ENCODE data around the gene BRINP3. TPM values are rescaled to one million over a fixed set of nuclear protein-coding genes. Genes with fewer than 3 reads are reported as not detected.

Gene BRINP3
- total RNA-seq, 1 experiment from 2014 or later, result not detected

DNA sequence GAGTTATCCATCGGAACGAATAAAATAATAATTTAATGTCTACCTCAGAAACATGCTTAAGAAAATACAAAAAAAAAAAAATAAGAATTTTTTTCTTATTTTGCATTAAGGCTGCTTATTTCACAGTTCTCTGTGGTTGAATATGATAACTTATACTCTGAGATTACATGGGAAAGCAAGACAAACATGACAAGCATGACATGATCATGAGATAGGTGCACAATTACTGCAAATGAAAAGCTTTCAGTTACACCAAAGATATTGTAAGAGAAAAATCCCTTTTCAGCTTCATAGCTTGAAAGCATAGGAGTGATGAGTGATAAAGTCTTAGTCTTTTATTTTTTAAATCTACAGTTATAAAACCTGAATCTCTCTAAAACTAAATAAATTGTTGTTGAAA lies 154.1 kb downstream of the BRINP3 start:
- DNase-seq, result no peak
- Histone ChIP-seq H2BK120ac (ENCODE audit: low read depth, low read length, poor library complexity, severe bottlenecking) (no peak overlapping the region), H3K27me3 (ENCODE audit: insufficient read depth, low read length) (no peaks in the 10 kb centered on the region), H3K23me2 (ENCODE audit: insufficient read length, low read depth, low read length, poor library complexity, severe bottlenecking) (no peaks in the 10 kb centered on the region), H3K23ac (ENCODE audit: insufficient read length, low read depth, low read length) (no peak overlapping the region), H3K79me1 (ENCODE audit: insufficient read depth, low read depth, low read length, poor library complexity, severe bottlenecking) (no peaks in the 10 kb centered on the region), H4K5ac (ENCODE audit: insufficient read length, low read depth, low read length) (no peak overlapping the region), H2AFZ (ENCODE audit: low read length) (no peak overlapping the region), H3K79me2 (ENCODE audit: insufficient read depth, low read length) (no peaks in the 10 kb centered on the region), H3K18ac (ENCODE audit: insufficient read length, low read depth, low read length) (no peak overlapping the region), H3K9ac (ENCODE audit: extremely low read depth, insufficient read length, low read length) (no peak overlapping the region), H3T11ph (ENCODE audit: low read length) (no peak overlapping the region), H2BK12ac (ENCODE audit: insufficient read length, low read depth, low read length) (no peak overlapping the region), H4K8ac (replicated peaks; ENCODE audit: insufficient read length, low read depth, low read length) (no peak overlapping the region), H3K4me2 (ENCODE audit: insufficient read depth, insufficient read length, low read length) (no peak overlapping the region), H3K4ac (ENCODE audit: low read depth, low read length) (no peak overlapping the region), H3K56ac (ENCODE audit: insufficient read length, low read depth, low read length) (no peak overlapping the region), H3K9me3 (ENCODE audit: control insufficient read depth, low read depth, low read length) (no peaks in the 10 kb centered on the region), H3K27ac (ENCODE audit: insufficient read length, low read depth, low read length) (no peak overlapping the region), H3K4me1 (ENCODE audit: insufficient read depth, low read length) (no peaks in the 10 kb centered on the region), H2BK5ac (ENCODE audit: insufficient read length, low read length) (no peak overlapping the region), H2BK15ac (ENCODE audit: low read depth, low read length) (no peak overlapping the region), H4K20me1 (ENCODE audit: control insufficient read depth, insufficient read depth, insufficient read length) (no peaks in the 10 kb centered on the region), H2BK20ac (ENCODE audit: low read depth, low read length, poor library complexity, severe bottlenecking) (no peak overlapping the region), H4K91ac (ENCODE audit: insufficient read length, low read depth, low read length) (no peak overlapping the region), H3K14ac (ENCODE audit: insufficient read depth, low read length) (no peak overlapping the region), H2AK5ac (ENCODE audit: insufficient read length, low read length) (no peak overlapping the region)
- Mint-ChIP-seq H3K27ac (no peak overlapping the region), H3K27me3 (ENCODE audit: low read depth) (no peaks in the 10 kb centered on the region), H3K4me3 (no peak overlapping the region), H3K9me3 (no peaks in the 10 kb centered on the region), H3K4me1 (no peaks in the 10 kb centered on the region), H3K36me3 (ENCODE audit: insufficient read depth in 1 of 3, low read depth in 3 of 3) (no peaks in the 10 kb centered on the region)
- TF ChIP-seq, protein P1, sequence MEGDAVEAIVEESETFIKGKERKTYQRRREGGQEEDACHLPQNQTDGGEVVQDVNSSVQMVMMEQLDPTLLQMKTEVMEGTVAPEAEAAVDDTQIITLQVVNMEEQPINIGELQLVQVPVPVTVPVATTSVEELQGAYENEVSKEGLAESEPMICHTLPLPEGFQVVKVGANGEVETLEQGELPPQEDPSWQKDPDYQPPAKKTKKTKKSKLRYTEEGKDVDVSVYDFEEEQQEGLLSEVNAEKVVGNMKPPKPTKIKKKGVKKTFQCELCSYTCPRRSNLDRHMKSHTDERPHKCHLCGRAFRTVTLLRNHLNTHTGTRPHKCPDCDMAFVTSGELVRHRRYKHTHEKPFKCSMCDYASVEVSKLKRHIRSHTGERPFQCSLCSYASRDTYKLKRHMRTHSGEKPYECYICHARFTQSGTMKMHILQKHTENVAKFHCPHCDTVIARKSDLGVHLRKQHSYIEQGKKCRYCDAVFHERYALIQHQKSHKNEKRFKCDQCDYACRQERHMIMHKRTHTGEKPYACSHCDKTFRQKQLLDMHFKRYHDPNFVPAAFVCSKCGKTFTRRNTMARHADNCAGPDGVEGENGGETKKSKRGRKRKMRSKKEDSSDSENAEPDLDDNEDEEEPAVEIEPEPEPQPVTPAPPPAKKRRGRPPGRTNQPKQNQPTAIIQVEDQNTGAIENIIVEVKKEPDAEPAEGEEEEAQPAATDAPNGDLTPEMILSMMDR (conservative IDR thresholded peaks at IDR 0.05), result no peak
- no CpG with 5 or more reads among the region's 2 CpGs for WGBS (ENCODE audit: extremely low coverage, insufficient read length, low lambda C conversion rate)
